WI38 (cell line): ENCODE results near the gene NETO1.

ENCODE experiments used
- H3K4me3 ChIP-seq: 2 replicates; pipeline ENCODE4 v1.5.1; 2011; ENCODE audit warnings: low read depth, mild to moderate bottlenecking, control low read depth, low read length
- CTCF ChIP-seq: IDR thresholded peaks from 2 replicates; pipeline ENCODE4 v1.5.1; 2012; ENCODE audit warnings: low read depth, mild to moderate bottlenecking, control low read depth, low read length

The NETO1 gene

GRCh38 chr18:72799106-72799505 lies 68.7 kb downstream of the NETO1 start:
- H3K4me3 ChIP-seq = no peak overlapping the region
- no peak for TF ChIP-seq CTCF

GRCh38 chr18:72783530-72783929 lies 84.3 kb downstream of the NETO1 start:
- no peak overlapping the region for H3K4me3 ChIP-seq
- TF ChIP-seq CTCF = no peak

GRCh38 chr18:72774914-72775313 lies 92.9 kb downstream of the NETO1 start:
- no peak for TF ChIP-seq CTCF
- H3K4me3 ChIP-seq = no peak overlapping the region

GRCh38 chr18:72772916-72773315 lies 94.9 kb downstream of the NETO1 start:
- TF ChIP-seq CTCF = no peak
- no peak overlapping the region for H3K4me3 ChIP-seq

GRCh38 chr18:72768681-72769229 lies 99.0 kb downstream of the NETO1 start:
- H3K4me3 ChIP-seq = no peak overlapping the region
- no peak for TF ChIP-seq CTCF

GRCh38 chr18:72762515-72763122 lies 105.2 kb downstream of the NETO1 start:
- no peak overlapping the region for H3K4me3 ChIP-seq
- TF ChIP-seq CTCF = peak; percentile 50

- no peak for TF ChIP-seq CTCF
- no peak overlapping the region for H3K4me3 ChIP-seq
These were observed 115.6 kb downstream of the NETO1 start for GRCh38 chr18:72752220-72752619.
